ENCODE results near the gene USP16.
A peak's percentile ranks its signal among the peaks of the same experiment; 100 is the strongest.

USP16 gene

DNA sequence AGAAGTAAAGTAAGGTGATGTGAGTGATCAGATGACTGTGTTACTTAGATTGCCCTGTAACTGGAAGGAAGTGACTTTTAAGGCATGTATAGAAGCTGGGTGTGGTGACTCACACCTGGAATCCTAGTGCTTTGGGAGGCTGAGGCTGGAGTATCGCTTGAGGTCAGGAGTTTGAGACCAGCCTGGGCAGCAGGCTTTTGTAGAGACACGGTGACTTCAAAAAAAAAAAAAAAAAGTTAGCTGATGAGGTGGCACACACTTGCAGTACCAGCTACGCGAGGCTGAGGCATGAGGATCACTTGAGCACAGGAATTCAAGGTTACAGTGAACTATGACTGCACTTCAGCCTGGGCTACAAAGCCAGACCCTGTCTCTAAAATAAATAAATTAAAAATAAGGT lies 2.3 kb upstream of the USP16 start:
- H3K4me1 ChIP-seq: peaks cover 5 to 44% (median 23%) of the 10 kb centered on the region in 4 donors
- TF ChIP-seq, protein P1, sequence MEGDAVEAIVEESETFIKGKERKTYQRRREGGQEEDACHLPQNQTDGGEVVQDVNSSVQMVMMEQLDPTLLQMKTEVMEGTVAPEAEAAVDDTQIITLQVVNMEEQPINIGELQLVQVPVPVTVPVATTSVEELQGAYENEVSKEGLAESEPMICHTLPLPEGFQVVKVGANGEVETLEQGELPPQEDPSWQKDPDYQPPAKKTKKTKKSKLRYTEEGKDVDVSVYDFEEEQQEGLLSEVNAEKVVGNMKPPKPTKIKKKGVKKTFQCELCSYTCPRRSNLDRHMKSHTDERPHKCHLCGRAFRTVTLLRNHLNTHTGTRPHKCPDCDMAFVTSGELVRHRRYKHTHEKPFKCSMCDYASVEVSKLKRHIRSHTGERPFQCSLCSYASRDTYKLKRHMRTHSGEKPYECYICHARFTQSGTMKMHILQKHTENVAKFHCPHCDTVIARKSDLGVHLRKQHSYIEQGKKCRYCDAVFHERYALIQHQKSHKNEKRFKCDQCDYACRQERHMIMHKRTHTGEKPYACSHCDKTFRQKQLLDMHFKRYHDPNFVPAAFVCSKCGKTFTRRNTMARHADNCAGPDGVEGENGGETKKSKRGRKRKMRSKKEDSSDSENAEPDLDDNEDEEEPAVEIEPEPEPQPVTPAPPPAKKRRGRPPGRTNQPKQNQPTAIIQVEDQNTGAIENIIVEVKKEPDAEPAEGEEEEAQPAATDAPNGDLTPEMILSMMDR (IDR thresholded peaks at IDR 0.05): no peak
- intact Hi-C loops (cut with DNase I; ENCODE audit: low total_unique reads): no loop called here
- no peak overlapping the region for H3K27ac ChIP-seq
- H3K9me3 ChIP-seq: no peaks in the 10 kb centered on the region
- H3K4me3 ChIP-seq: no peak overlapping the region
- H3K27me3 ChIP-seq: no peaks in the 10 kb centered on the region
- no peaks in the 10 kb centered on the region for H3K36me3 ChIP-seq
- no peak for DNase-seq

DNA sequence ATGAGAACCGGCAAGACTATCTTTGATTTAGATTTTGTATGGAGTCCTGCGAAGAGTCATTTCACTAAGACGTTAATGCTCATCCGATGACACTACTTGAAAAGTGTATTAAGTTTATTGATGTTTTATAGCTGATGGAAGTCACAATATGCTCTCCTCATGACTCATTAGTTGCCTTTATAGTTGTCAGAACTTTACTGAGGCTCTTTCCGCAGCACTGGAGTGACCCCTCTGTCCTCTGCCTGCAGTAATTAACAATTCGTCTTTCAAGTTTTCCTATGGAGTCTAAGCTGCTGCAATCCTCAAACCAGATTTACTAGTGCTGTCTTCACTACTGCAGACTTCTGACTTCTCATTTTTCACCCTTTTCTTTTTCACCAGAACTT lies 853 bp downstream of the USP16 start:
- H3K27me3 ChIP-seq: no peaks in the 10 kb centered on the region
- intact Hi-C loops (cut with DNase I; ENCODE audit: low total_unique reads): no loop called here
- H3K36me3 ChIP-seq: peaks cover 6 to 15% (median 7%) of the 10 kb centered on the region in 3 donors
- H3K27ac ChIP-seq: peak overlapping the region; percentile 93 to 97
- DNase-seq: no peak
- H3K4me3 ChIP-seq: peak overlapping the region; percentile 59 to 66
- TF ChIP-seq, protein P1 (IDR thresholded peaks at IDR 0.05): no peak
- peaks cover 5 to 34% (median 11%) of the 10 kb centered on the region in 4 donors for H3K4me1 ChIP-seq
- H3K9me3 ChIP-seq: no peaks in the 10 kb centered on the region

DNA sequence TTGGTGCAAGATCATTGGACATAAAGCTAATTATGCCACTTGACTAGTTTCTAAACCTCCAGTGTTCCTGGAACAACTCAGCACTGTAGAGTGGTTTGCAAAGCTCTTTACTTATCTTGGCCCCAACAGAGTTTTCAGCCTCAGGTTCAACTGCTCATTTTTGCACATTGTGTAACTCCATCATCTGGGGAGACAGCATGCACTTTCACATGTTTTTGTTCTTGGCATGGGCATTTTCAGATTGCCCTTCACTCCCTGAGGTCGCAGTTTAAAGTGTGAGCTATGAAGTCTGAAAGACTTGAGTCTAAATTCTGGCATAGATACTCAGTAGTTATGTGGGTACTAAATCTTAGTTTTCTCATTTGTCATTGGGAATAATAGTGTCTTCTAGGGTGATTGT lies 5.1 kb downstream of the USP16 start:
- peaks cover 30 to 56% (median 42%) of the 10 kb centered on the region in 3 donors for H3K36me3 ChIP-seq
- no peak overlapping the region for H3K4me3 ChIP-seq
- H3K9me3 ChIP-seq: no peaks in the 10 kb centered on the region
- TF ChIP-seq, protein P1 (IDR thresholded peaks at IDR 0.05): no peak
- intact Hi-C loops (cut with DNase I; ENCODE audit: low total_unique reads): no loop called here
- H3K4me1 ChIP-seq: peaks cover 4 to 30% (median 10%) of the 10 kb centered on the region in 4 donors
- no peak overlapping the region for H3K27ac ChIP-seq
- DNase-seq: no peak
- H3K27me3 ChIP-seq: no peaks in the 10 kb centered on the region

DNA sequence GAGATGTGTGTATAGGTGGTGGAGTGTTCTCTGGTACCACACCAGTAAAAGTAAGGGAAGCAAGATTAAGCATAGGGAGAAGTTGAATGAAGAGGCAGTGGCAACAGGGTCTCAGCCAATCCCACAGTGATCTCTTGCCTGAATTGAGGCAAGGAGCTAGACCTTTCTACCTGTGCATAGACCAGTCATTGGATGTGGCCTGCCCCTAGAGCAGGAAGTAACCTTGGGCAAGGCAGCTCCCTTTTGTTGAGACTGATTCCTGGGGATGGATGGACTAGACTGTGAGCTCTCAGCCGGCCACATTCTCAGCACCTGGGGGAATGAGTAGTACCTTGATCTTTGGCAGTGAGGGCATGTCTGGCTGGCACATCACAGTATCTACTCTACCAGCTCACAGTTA lies 6.4 kb downstream of the USP16 start:
- H3K36me3 ChIP-seq: peaks cover 44 to 69% (median 54%) of the 10 kb centered on the region in 3 donors
- no peak overlapping the region for H3K27ac ChIP-seq
- peaks cover 0 to 23% (median 5%) of the 10 kb centered on the region in 4 donors for H3K4me1 ChIP-seq
- DNase-seq: no peak
- TF ChIP-seq, protein P1 (IDR thresholded peaks at IDR 0.05): no peak
- no peak overlapping the region for H3K4me3 ChIP-seq
- no peaks in the 10 kb centered on the region for H3K9me3 ChIP-seq
- no peaks in the 10 kb centered on the region for H3K27me3 ChIP-seq
- intact Hi-C loops (cut with DNase I; ENCODE audit: low total_unique reads): no loop called here

DNA sequence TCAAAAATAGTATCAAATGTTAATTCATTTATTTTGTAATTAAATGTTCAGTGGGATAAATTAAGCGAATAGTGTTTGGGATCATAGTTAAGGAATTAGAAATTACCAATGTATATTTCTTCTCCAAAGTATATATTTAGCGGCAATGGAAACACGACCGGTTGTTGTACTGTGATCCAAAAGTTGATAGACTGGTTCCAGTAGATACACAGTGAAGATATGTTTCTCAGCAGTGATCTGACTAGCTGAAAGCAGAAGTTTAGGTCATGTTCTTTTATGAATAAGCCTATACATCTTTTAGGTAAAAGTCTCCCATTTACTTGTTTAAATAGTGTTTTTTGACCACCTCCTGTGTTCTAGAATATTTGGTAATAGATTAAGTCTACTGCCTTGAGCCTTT lies 8.8 kb downstream of the USP16 start:
- H3K27ac ChIP-seq: no peak overlapping the region
- no peak overlapping the region for H3K4me3 ChIP-seq
- intact Hi-C loops (cut with DNase I; ENCODE audit: low total_unique reads): no loop called here
- TF ChIP-seq, protein P1 (IDR thresholded peaks at IDR 0.05): no peak
- H3K9me3 ChIP-seq: no peaks in the 10 kb centered on the region
- no peak for DNase-seq
- H3K4me1 ChIP-seq: peaks cover 0 to 9% (median 0%) of the 10 kb centered on the region in 4 donors
- H3K36me3 ChIP-seq: peaks cover 68 to 90% (median 71%) of the 10 kb centered on the region in 3 donors
- no peaks in the 10 kb centered on the region for H3K27me3 ChIP-seq

DNA sequence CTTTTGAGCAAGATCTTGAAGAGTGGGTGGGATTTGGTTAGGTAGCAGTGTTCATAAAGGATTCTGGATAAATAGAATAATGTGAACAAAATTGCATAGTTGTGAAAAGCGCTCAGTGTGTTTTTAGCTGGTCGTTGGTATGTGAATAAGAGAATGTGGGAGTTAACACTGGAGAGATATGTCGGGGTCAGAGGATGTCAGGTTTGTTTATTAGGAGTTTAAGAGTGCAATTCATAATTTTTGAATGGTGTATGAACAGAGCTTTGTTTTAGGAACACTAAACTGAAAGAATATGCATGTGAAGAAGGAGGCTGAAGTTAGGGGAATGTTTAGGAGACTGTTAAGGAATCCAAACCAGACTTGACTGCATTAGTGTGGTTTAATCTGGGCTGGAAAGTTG lies 9.4 kb downstream of the USP16 start:
- intact Hi-C loops (cut with DNase I; ENCODE audit: low total_unique reads): no loop called here
- H3K27ac ChIP-seq: no peak overlapping the region
- H3K9me3 ChIP-seq: no peaks in the 10 kb centered on the region
- TF ChIP-seq, protein P1 (IDR thresholded peaks at IDR 0.05): no peak
- H3K4me1 ChIP-seq: peaks cover 0 to 9% (median 0%) of the 10 kb centered on the region in 4 donors
- H3K4me3 ChIP-seq: no peak overlapping the region
- DNase-seq: no peak
- H3K36me3 ChIP-seq: peaks cover 66 to 90% (median 67%) of the 10 kb centered on the region in 3 donors
- H3K27me3 ChIP-seq: no peaks in the 10 kb centered on the region

Data from tibial artery (tissue), 4 donors.